Ectodermal cell (in vitro differentiated cells): ENCODE data around the gene ARL4C.

ENCODE experiments used
- H3K27ac ChIP-seq: 2 replicates; pipeline ENCODE4 v1.7.0; 2013; ENCODE audit warnings: mild to moderate bottlenecking, low read depth, low read length; ENCODE audit not compliant: insufficient read depth, poor library complexity, severe bottlenecking
- H3K27me3 ChIP-seq: 2 replicates; pipeline ENCODE4 v1.7.0; 2013; ENCODE audit warnings: mild to moderate bottlenecking, low read length; ENCODE audit not compliant: insufficient read depth, control insufficient read depth, poor library complexity, severe bottlenecking
- H3K36me3 ChIP-seq: one replicate; pipeline ENCODE4 v1.7.0; 2013; ENCODE audit warnings: low read length; ENCODE audit not compliant: control insufficient read depth, insufficient read depth
- H3K4me1 ChIP-seq: one replicate; pipeline ENCODE4 v1.7.0; 2013; ENCODE audit warnings: low read length; ENCODE audit not compliant: control insufficient read depth, insufficient read depth
- H3K4me3 ChIP-seq: 2 replicates; pipeline ENCODE4 v1.7.0; 2013; ENCODE audit warnings: low read depth, low read length, control low read depth; ENCODE audit not compliant: insufficient read depth
- H3K9me3 ChIP-seq: 2 replicates; pipeline ENCODE4 v1.7.0; 2013; ENCODE audit warnings: mild to moderate bottlenecking, low read length, moderate library complexity; ENCODE audit not compliant: control insufficient read depth
- WGBS, 2 experiments: methylation state at CpG; one replicate each; pipeline ENCODE4 v1.1.7; 2013; ENCODE audit warnings: missing lambda C conversion rate in 2 of 2; 5-methylcytosine and 5-hydroxymethylcytosine counted together

ARL4C gene

DNA sequence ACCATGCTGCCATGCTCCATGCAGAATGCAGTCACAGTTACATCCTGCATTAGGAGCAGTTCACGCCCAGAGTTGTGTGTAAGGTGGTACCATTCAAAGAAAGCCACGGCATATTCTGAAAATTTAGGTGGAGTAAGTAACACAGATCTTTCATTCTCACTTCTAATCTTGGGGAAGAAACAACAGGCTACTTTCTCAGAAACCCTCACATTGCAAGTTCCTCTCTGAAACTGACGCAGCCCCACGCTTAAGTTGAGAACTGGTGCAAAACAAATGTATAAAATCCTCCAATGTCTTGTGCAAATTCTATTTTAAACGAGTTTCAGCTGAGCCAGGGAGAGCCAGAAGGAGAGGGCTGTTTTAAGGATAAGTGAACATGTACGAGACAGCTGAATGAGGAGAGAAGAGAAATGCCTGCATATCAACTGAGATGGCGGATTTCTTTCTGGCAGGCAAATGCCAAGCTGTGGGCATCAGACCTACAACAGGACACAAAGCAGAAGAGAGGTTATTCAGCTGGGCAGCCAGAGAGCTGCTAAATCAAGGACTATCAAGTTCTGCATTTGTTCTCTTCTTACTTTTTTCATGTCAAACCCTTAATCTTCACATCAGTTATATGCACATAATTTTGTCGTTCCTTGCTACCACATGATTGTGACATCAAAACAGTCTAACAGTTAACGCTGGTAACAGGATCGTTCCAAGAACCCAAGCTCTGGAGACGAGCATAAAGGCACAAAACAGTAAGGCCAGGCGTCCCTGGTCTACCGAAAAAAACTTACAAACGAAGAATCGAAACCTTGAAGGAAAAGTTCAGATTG is 6.4 kb downstream of the ARL4C start:
- Histone ChIP-seq H3K36me3 (peaks cover 9% of the 10 kb centered on the region), H3K4me1 (peaks cover 12% of the 10 kb centered on the region), H3K27me3 (no peaks in the 10 kb centered on the region), H3K27ac (no peak overlapping the region), H3K4me3 (no peak overlapping the region), H3K9me3 (no peaks in the 10 kb centered on the region)
- 91 to 94% methylated on average over 15 of the region's 15 CpGs for WGBS, 2 experiments

DNA sequence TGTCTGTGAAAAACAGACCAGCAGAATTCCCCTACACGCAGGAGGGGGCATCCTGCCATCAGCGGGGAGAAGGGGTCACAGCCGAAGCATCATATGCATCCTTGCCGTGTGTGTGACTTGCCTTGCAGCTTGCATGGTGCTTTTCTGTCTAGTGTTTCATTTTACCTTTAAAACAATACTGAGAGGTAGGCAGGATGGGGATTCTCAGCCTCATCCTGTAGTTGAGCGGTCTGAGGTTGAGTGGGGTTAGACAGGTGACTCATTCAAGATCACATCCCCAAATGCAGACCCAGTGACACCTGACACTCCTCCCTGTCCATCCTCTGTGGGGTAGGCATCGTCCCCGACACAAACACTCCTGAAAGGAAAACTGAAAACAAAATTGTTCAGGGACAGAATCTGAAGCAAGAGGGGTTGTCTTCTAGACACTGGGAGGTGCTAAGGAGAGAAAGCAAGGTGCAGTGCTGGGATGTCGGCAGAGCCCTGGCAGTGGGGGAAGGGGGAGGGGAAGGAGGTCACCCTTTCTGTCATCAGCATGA is 7.9 kb downstream of the ARL4C start:
- 80 to 81% methylated on average over 8 of the region's 8 CpGs for WGBS, 2 experiments
- peaks cover 12% of the 10 kb centered on the region for H3K4me1 ChIP-seq
- no peak overlapping the region for H3K27ac ChIP-seq
- no peaks in the 10 kb centered on the region for H3K27me3 ChIP-seq
- H3K36me3 ChIP-seq: peaks cover 5% of the 10 kb centered on the region
- no peak overlapping the region for H3K4me3 ChIP-seq
- H3K9me3 ChIP-seq: no peaks in the 10 kb centered on the region

DNA sequence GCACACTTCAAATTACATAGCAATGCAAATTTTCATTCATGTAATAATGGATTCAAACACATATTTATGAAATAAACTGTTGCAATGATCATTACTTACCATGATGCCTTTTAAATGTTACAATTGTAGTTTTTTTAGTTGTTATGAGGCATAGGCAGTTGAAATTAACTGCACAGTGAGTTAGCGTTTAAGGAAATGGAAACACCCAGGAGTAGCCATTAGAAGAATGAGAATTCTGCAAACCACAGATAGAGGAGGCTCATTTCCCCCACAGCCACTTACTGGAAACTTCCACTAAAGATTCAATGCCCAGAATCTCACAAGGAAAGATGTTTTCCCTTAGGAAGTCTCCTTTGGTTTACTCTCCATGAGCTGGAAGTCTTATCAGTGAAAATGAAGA is 8.4 kb downstream of the ARL4C start:
- Histone ChIP-seq H3K27ac (no peak overlapping the region), H3K9me3 (no peaks in the 10 kb centered on the region), H3K36me3 (peaks cover 5% of the 10 kb centered on the region), H3K4me1 (peaks cover 12% of the 10 kb centered on the region), H3K4me3 (no peak overlapping the region), H3K27me3 (no peaks in the 10 kb centered on the region)
- 96 to 100% methylated on average over 1 of the region's 1 CpG for WGBS, 2 experiments

DNA sequence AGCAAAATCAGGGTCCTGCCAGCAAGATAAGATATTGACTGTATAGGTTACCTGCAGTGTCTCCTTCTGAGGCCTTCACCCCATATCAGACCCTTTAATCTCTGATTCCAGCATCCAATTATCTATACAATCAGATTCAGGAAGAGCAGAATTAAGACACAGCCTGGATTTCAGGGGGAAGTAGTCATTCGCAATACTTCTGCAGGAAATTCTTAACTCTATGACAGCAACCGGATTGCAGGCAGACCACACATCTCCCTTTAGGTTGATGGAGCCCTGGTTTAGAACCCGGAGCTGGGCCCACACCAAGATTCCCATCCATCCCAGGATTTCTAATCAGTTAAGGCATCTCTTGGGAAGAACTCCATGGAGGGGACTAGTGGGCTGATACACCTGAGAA is 9.5 kb downstream of the ARL4C start:
- WGBS, 2 experiments: 94 to 95% methylated on average over 3 of the region's 3 CpGs

DNA sequence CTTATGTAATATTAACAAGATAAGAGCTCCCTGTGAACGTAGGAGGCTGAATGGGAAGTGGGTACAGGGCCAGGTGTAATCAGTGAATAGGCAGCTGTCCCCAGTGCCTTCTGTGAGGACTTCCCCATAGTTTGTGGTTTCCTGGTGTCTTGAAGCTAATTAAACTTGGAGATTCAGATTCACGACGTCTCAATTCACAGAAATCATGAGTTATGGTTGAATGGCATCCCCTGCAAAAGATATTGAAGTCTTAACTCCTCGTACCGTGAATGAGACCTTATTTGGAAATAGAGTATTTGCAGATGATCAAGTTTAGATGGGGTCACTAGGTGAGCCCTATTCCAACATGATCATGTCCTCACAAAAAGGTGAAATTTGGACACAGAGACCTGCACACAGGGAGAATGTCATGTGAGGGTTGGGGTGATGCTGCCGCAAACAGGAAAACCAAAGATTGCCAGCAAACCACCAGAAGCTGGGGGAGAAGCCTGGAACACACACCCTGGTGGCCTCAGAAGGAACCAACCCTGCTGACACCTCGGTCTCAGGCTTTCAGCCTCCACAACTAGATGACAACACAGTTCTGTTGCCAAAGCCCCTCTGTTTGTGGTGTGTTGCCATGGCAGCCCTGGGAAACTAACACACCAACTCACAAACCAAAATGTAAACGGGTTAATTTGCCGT is 13.2 kb downstream of the ARL4C start:
- Histone ChIP-seq H3K36me3 (peaks cover 3% of the 10 kb centered on the region), H3K27ac (no peak overlapping the region), H3K4me3 (no peak overlapping the region), H3K4me1 (no peaks in the 10 kb centered on the region), H3K9me3 (no peaks in the 10 kb centered on the region), H3K27me3 (no peaks in the 10 kb centered on the region)
- WGBS, 2 experiments: 92 to 94% methylated on average over 9 of the region's 9 CpGs

More for the DNA sequence above, 9.5 kb downstream of the ARL4C start:
- peaks cover 5% of the 10 kb centered on the region for H3K36me3 ChIP-seq
- no peaks in the 10 kb centered on the region for H3K9me3 ChIP-seq
- H3K4me1 ChIP-seq: peaks cover 10% of the 10 kb centered on the region
- H3K27ac ChIP-seq: no peak overlapping the region
- H3K4me3 ChIP-seq: no peak overlapping the region
- no peaks in the 10 kb centered on the region for H3K27me3 ChIP-seq

DNA sequence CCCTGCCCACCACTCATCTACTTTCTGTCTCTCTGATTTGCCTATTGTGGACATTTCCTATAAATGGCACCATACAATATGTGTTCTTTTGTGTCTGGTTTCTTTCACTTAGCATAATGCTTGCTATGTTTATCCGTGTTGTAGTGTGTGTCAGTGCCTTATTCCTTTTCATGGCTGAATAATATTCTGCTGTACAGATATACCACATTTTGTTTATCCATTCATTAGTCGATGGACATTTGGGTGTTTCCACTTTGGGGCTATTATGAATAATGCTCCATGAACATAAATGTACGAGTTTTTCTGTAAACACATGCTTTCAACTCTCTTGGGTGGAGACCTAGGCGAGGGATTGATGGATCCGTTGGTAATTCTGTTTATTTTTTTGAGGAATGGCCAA is 15.6 kb downstream of the ARL4C start:
- no peaks in the 10 kb centered on the region for H3K4me1 ChIP-seq
- no peaks in the 10 kb centered on the region for H3K27me3 ChIP-seq
- H3K9me3 ChIP-seq: no peaks in the 10 kb centered on the region
- no peaks in the 10 kb centered on the region for H3K36me3 ChIP-seq
- H3K27ac ChIP-seq: no peak overlapping the region
- no peak overlapping the region for H3K4me3 ChIP-seq
- 94 to 97% methylated on average over 4 to 5 of the region's 5 CpGs for WGBS, 2 experiments

DNA sequence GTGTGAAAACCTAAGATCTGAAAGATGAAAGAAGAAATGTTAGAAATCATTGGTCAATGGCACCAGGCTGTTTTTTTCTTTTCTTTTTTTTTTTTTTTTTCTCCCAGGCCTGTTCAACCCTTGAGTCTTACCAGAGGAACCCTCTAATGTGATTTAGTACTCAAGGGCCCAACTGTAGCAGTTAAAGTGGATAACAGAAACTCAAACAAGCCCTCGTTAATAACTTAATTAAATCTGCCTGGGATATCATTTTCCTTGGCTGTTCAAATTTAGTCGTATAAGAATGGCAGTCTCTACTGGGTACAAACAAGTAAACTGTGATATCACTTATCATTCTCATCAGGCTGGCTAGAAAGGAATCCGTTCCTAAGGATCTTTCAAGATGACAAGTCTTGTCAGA is 16.5 kb downstream of the ARL4C start:
- WGBS, 2 experiments: 92 to 96% methylated on average over 2 to 3 of the region's 3 CpGs
- Histone ChIP-seq H3K9me3 (no peaks in the 10 kb centered on the region), H3K4me1 (no peaks in the 10 kb centered on the region), H3K36me3 (no peaks in the 10 kb centered on the region), H3K27ac (no peak overlapping the region), H3K27me3 (no peaks in the 10 kb centered on the region), H3K4me3 (no peak overlapping the region)

DNA sequence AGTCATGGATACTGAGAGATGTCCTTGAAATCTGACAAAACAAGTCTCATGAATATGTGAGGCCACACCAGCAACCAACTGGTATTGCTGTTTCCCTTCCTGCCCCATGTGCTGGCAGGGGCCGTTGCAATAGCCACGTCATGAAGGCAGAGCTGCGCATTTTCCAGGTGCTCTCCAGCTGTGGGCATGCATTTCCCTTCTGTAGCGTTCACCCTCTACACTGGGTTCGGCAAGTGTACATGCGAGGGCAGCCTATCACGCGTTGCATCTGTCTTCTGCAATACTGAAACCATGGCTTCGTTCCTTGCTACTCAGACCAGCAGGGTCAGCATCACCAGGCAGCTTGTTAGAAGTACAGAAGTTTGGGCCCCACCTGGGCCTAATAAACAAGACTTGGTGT is 17.4 kb downstream of the ARL4C start:
- Histone ChIP-seq H3K27ac (no peak overlapping the region), H3K4me3 (no peak overlapping the region), H3K9me3 (no peaks in the 10 kb centered on the region), H3K27me3 (no peaks in the 10 kb centered on the region), H3K36me3 (no peaks in the 10 kb centered on the region), H3K4me1 (no peaks in the 10 kb centered on the region)
- 96% methylated on average over 9 of the region's 9 CpGs for WGBS, 2 experiments

DNA sequence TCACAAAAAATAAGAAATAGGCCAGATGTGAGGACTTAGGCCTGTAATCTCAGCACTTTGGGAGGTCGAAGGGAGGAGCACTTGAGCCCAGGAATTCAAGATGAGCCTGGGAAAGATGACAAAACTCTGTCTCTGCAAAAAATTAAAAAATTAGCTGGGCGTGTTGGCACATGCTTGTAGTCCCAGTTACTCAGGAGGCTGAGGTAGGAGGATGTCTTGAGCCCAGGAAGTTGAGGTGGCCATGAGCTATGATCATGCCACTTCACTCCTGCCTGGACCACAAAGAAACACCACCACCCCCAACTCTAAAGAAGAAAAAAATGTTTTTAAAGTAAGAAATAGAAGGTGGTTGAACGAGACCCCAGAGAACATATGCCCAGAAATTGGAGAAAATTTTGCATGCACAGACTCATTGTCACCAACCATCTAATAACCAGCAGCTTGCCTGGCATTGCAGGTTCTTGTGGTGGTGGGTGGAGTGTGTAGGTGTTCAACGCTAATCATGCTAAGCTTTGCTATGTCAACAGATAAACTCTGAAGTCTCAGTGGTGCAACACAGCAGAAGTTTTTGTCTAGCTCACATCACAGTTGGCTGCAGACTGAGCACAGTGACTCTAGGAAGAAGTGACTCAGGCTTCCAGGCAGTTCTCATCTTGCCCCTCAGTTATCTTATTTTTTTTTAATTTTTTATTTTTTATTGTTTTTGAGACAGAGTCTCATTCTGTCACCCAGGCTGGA is 18.6 kb downstream of the ARL4C start:
- WGBS, 2 experiments: 89 to 94% methylated on average over 3 to 4 of the region's 4 CpGs
- H3K4me1 ChIP-seq: no peaks in the 10 kb centered on the region
- H3K36me3 ChIP-seq: no peaks in the 10 kb centered on the region

DNA sequence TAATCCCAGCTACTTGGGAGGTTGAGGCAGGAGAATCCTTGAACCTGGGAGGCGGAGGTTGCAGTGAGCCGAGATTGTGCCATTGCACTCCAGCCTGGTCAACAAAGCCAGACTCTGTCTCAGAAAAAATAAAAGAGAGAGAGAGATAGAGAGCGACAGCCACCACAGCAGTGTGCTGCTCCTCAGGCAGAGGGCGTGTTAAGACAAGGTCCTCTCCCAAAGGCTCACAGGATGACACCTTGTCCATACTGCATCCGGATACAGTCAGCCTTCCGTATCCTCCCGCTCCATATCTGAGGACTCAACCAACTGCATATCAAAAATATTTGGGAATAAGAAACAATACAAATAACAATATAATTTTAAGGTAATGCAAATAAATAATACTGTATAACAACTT is 20.1 kb downstream of the ARL4C start:
- Histone ChIP-seq H3K36me3 (no peaks in the 10 kb centered on the region), H3K4me3 (no peak overlapping the region), H3K4me1 (no peaks in the 10 kb centered on the region), H3K27ac (no peak overlapping the region), H3K27me3 (no peaks in the 10 kb centered on the region), H3K9me3 (no peaks in the 10 kb centered on the region)
- 86 to 87% methylated on average over 5 to 7 of the region's 7 CpGs for WGBS, 2 experiments

More for the DNA sequence above, 18.6 kb downstream of the ARL4C start:
- no peak overlapping the region for H3K27ac ChIP-seq
- H3K4me3 ChIP-seq: no peak overlapping the region
- no peaks in the 10 kb centered on the region for H3K9me3 ChIP-seq
- no peaks in the 10 kb centered on the region for H3K27me3 ChIP-seq
